Measurements from ENCODE around the gene ANAPC7.
"Not testable (repeated sequence)": the region's sequence is repeated elsewhere in the genome, so short reads cannot be mapped to it uniquely, and the experiment has no call there.

DNA sequence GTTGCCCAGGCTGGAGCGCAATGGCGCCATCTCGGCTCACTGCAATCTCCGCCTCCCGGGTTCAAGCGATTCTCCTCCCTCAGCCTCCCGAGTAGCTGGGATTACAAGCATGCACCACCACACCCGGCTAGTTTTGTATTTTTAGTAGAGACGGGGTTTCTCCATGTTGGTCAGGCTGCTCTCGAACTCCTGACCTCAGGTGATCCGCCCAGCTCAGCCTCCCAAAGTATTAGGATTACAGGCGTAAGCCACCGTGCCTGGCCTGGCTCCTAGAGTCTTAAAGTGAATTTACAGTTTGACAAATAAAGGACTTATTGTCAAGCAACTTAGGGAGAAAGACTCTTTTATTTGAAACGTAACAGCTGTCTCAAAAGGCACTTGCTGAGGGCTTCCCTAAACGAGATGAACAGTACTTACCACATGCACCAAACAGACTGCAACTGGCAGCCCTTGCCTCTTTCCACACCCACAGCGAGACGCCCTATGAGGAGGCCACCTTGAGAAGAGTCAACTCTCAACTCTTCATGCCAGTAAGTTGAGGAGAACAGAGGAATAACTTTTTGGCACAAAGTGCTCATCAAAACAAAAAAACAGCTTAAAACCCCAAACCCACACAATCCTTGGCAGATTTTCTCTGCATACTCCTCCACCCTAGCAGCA, 25.2 kb downstream of the ANAPC7 start:
- TF ChIP-seq POLR2A, CTCF (IDR thresholded peaks at IDR 0.05): not testable (repeated sequence)
